K562 (cell line): ENCODE data around the gene CD300LD. TPM values are rescaled to one million over a fixed set of nuclear protein-coding genes. Genes with fewer than 3 reads are reported as not detected.
A peak's percentile ranks its signal among the peaks of the same experiment; 100 is the strongest.

ENCODE experiments used
- ATAC-seq: fragments of 200-7000 bp; cut with Tn5 transposase; 3 replicates; pipeline ENCODE4 v1.9.1; 2020; ENCODE audit warnings: moderate library complexity
- BruUV-seq: library from RNA; stranded (reverse); fragments of 400-500 nt; replicated peaks from 2 replicates; lab custom pipeline; 2021; lab: Mats Ljungman, UMichigan
- CTCF ChIA-PET: fragments of 300-600 bp; formaldehyde crosslinking; extraction: SDS; loops from one replicate; lab custom pipeline; 2021; ENCODE audit warnings: low intra/inter-chr PET ratio; lab: Yijun Ruan, JAX
- POLR2A ChIA-PET: fragments of 300-600, 350-650 bp; sonication (Branson Sonifier 250); formaldehyde crosslinking; extraction: SDS; loops from one replicate; lab custom pipeline; 2021; ENCODE audit warnings: antibody characterized with exemption, inconsistent platforms; lab: Yijun Ruan, JAX
- DNase-seq, 4 experiments: peaks; one replicate each; pipeline versions ENCODE4 v3.0.0 to v3.0.0-alpha.2; 2011 to 2018; ENCODE audit warnings: low spot score in 3 of 4, mixed read lengths in 3 of 4; ENCODE audit errors: extremely low read depth in 1 of 4
- FAIRE-seq: peaks from 2 replicates; lab custom pipeline; 2011; peaks lifted over from hg19 to GRCh38; lab: Jason Lieb, UNC
- H2AFZ ChIP-seq: 2 replicates; pipeline ENCODE4 v1.6.0; 2011; ENCODE audit warnings: low read depth, low read length, control low read depth, inconsistent platforms
- H3K27ac ChIP-seq: fragments of 200-600 bp; 3 replicates; pipeline ENCODE4 v1.8.0; 2011; ENCODE audit warnings: low read depth, mild to moderate bottlenecking, control low read depth, inconsistent platforms, low read length, moderate library complexity, mixed read lengths; ENCODE audit errors: extremely low read depth
- H3K27me3 ChIP-seq, 2 experiments: fragments of 300-600 bp in 1 of 2; 2 replicates in 1 of 2; 3 replicates in 1 of 2; pipeline versions ENCODE4 v1.6.0 to v1.8.0; 2011; ENCODE audit warnings: inconsistent platforms in 2 of 2, low read length in 2 of 2, mild to moderate bottlenecking in 1 of 2, mixed read lengths in 1 of 2, moderate library complexity in 1 of 2; ENCODE audit not compliant: control insufficient read depth in 2 of 2, insufficient read depth in 2 of 2
- H3K36me3 ChIP-seq: fragments of 300-600 bp; 3 replicates; pipeline ENCODE4 v1.8.0; 2011; ENCODE audit warnings: mild to moderate bottlenecking, low read length, inconsistent platforms; ENCODE audit not compliant: control insufficient read depth, insufficient read depth
- H3K4me1 ChIP-seq, 2 experiments: fragments of 200-600 bp in 1 of 2; replicated peaks in 1 of 2; 2 replicates in 1 of 2; 3 replicates in 1 of 2; pipeline versions ENCODE4 v1.5.1 to v1.8.0; 2011; ENCODE audit warnings: inconsistent platforms in 2 of 2, low read length in 2 of 2, mild to moderate bottlenecking in 1 of 2, mixed read lengths in 1 of 2, moderate library complexity in 1 of 2; ENCODE audit not compliant: control insufficient read depth in 2 of 2, insufficient read depth in 2 of 2
- H3K4me2 ChIP-seq: 2 replicates; pipeline ENCODE4 v1.6.1; 2011; ENCODE audit warnings: low read length, control low read depth, inconsistent platforms, mixed read lengths; ENCODE audit not compliant: insufficient read depth
- H3K4me3 ChIP-seq: fragments of 200-600 bp; sonication (generic), shearing (Covaris generic); 2 replicates; pipeline ENCODE4 v1.5.1; 2016; ENCODE audit warnings: control low read depth, inconsistent platforms
- H3K79me2 ChIP-seq: fragments of 200-600 bp; 3 replicates; pipeline ENCODE4 v1.8.0; 2011; ENCODE audit warnings: low read length, inconsistent platforms; ENCODE audit not compliant: control insufficient read depth, insufficient read depth
- H3K9ac ChIP-seq, 2 experiments: 2 replicates each; pipeline versions ENCODE4 v1.6.0 to v1.6.1; 2011; ENCODE audit warnings: low read depth in 2 of 2, low read length in 2 of 2, control low read depth in 1 of 2, inconsistent platforms in 1 of 2, mild to moderate bottlenecking in 1 of 2, mixed read lengths in 1 of 2; ENCODE audit not compliant: insufficient read depth in 1 of 2
- H3K9me1 ChIP-seq: one replicate; pipeline ENCODE4 v1.6.0; 2011; ENCODE audit warnings: inconsistent platforms, mild to moderate bottlenecking, low read length, moderate library complexity; ENCODE audit not compliant: control insufficient read depth, insufficient read depth
- H3K9me3 ChIP-seq: replicated peaks from 2 replicates; pipeline ENCODE4 v1.5.1; 2011; ENCODE audit warnings: low read depth, low read length, inconsistent platforms; ENCODE audit not compliant: control insufficient read depth, insufficient read depth
- H4K20me1 ChIP-seq: replicated peaks from 2 replicates; pipeline ENCODE4 v1.6.1; 2011; ENCODE audit warnings: low read length, inconsistent platforms, mixed read lengths; ENCODE audit not compliant: control insufficient read depth, insufficient read depth
- C11orf30 ChIP-seq: fragments of 450-650 bp; IDR thresholded peaks from 2 replicates; pipeline ENCODE4 v1.6.1; 2016; ENCODE audit warnings: low read depth, mild to moderate bottlenecking
- CREM ChIP-seq: IDR thresholded peaks from 2 replicates; pipeline ENCODE4 v1.6.1; 2014; ENCODE audit warnings: antibody characterized with exemption, low read depth
- CXXC5 ChIP-seq: fragments of 250-450 bp; sonication (Bioruptor Pico); IDR thresholded peaks from 2 replicates; pipeline ENCODE4 v1.8.0; 2022; ENCODE audit warnings: inconsistent platforms, mild to moderate bottlenecking, moderate library complexity
- FOSL1 ChIP-seq: fragments of 200-800 bp; sonication (Bioruptor generic); conservative IDR thresholded peaks from 2 replicates; pipeline ENCODE4 v1.6.1; 2016; ENCODE audit warnings: missing genetic modification characterization, missing compliant biosample characterization
- HDAC8 ChIP-seq: fragments of 450-650 bp; IDR thresholded peaks from 2 replicates; pipeline ENCODE4 v1.6.1; 2016; ENCODE audit warnings: mild to moderate bottlenecking, missing genetic modification characterization, moderate library complexity, missing compliant biosample characterization
- HES1 ChIP-seq: fragments of 450-650 bp; IDR thresholded peaks from 2 replicates; pipeline ENCODE4 v1.6.1; 2016; ENCODE audit warnings: low read depth, mild to moderate bottlenecking, moderate library complexity
- ILK ChIP-seq: fragments of 450-650 bp; IDR thresholded peaks from 2 replicates; pipeline ENCODE4 v1.6.1; 2016; ENCODE audit warnings: missing genetic modification characterization, low read depth, mild to moderate bottlenecking, missing compliant biosample characterization, moderate library complexity, borderline replicate concordance
- JUND ChIP-seq, 2 experiments: IDR thresholded peaks; 2 replicates in 1 of 2; 3 replicates in 1 of 2; pipeline ENCODE4 v1.6.1; 2011; ENCODE audit warnings: borderline replicate concordance in 2 of 2, low read depth in 2 of 2, low read length in 2 of 2, improper control_type of control experiment in 1 of 2, missing biosample characterization in 1 of 2, missing genetic modification characterization in 1 of 2, missing genetic modification reagents in 1 of 2
- MAFG ChIP-seq: fragments of 450-650 bp; conservative IDR thresholded peaks from 2 replicates; pipeline ENCODE4 v1.6.1; 2016; ENCODE audit warnings: missing genetic modification characterization, missing compliant biosample characterization
- STAG1 ChIP-seq: sonication (generic); formaldehyde crosslinking; IDR thresholded peaks from 2 replicates; pipeline ENCODE4 v1.5.0; 2020; ENCODE audit warnings: missing genetic modification reagents, borderline replicate concordance
- TSC22D4 ChIP-seq: fragments of 450-650 bp; IDR thresholded peaks from 2 replicates; pipeline ENCODE4 v1.6.1; 2016; ENCODE audit warnings: missing genetic modification characterization, missing biosample characterization, control low read depth
- ZBTB26 ChIP-seq: fragments of 450-650 bp; formaldehyde crosslinking; IDR thresholded peaks from 2 replicates; pipeline ENCODE4 v1.4.0; 2022; ENCODE audit warnings: missing genetic modification characterization
- ZFX ChIP-seq: sonication (generic); formaldehyde crosslinking; IDR thresholded peaks from 2 replicates; pipeline ENCODE4 v1.8.0; 2022; ENCODE audit warnings: mild to moderate bottlenecking, missing genetic modification reagents, moderate library complexity
- ZNF316 ChIP-seq: fragments of 450-650 bp; IDR thresholded peaks from 2 replicates; pipeline ENCODE4 v1.6.1; 2016
- ZNF384 ChIP-seq: IDR thresholded peaks from 2 replicates; pipeline ENCODE4 v1.6.1; 2012; ENCODE audit warnings: low read depth, low read length, improper control_type of control experiment
- ZNF445 ChIP-seq: fragments of 250-450 bp; sonication (Bioruptor Pico); IDR thresholded peaks from 2 replicates; pipeline ENCODE4 v1.4.0; 2020; ENCODE audit warnings: low read depth, mild to moderate bottlenecking, moderate library complexity
- WGBS: fragments of 100-300 bp; shearing (Covaris generic); methylation state at CpG from one replicate; pipeline ENCODE4 v1.1.6; 2016; ENCODE audit warnings: low coverage, mixed read lengths; ENCODE audit not compliant: insufficient coverage; ENCODE audit errors: missing lambda C conversion rate; 5-methylcytosine and 5-hydroxymethylcytosine counted together
- in situ Hi-C: fragments of 300-500 bp; cut with MboI; formaldehyde crosslinking; loops from 4 replicates; pipeline ENCODE4 v1.15.0; 2018; ENCODE audit warnings: inconsistent platforms, mixed read lengths
- intact Hi-C: fragments of 100-400 bp; cut with micrococcal nuclease; formaldehyde crosslinking; loops from 2 replicates; pipeline ENCODE4 v1.14.2; 2022
- polyA plus RNA-seq, 8 experiments: library from polyadenylated mRNA; depleted of rRNA in 4 of 8; stranded (reverse) in 5 of 8; unstranded in 3 of 8; fragments of >200 nt; fragmentation: Nextera tagmentation in 2 of 8; fragmentation: Illumina TruSeq in 1 of 8; extraction: Ambion mirVana in 2 of 8; extraction: Trizol in 1 of 8; gene quantifications; 2 replicates each; pipeline versions ENCODE4 v1.2.1 to v1.2.3, GENCODE V29; 2011 to 2014; ENCODE audit warnings: inconsistent platforms in 1 of 8, missing spikeins in 1 of 8
- total RNA-seq, 7 experiments: library from RNA; depleted of rRNA in 6 of 7; stranded (reverse); fragments of >200 nt in 6 of 7; fragmentation: Illumina TruSeq in 2 of 7; extraction: Trizol in 2 of 7; gene quantifications; 2 replicates each; pipeline versions ENCODE4 v1.2.1 to v1.2.3, GENCODE V29; 2011 to 2021; ENCODE audit warnings: low replicate concordance in 1 of 7
- TF ChIP-seq, protein P1 (sequence below), 2 experiments: fragments of 450-650 bp in 1 of 2; sonication (generic) in 1 of 2; formaldehyde crosslinking in 1 of 2; IDR thresholded peaks in 1 of 2; conservative IDR thresholded peaks in 1 of 2; 2 replicates each; pipeline versions ENCODE4 v1.6.1 to v1.8.1; 2016 to 2023; ENCODE audit warnings: mild to moderate bottlenecking in 2 of 2, moderate library complexity in 2 of 2, inconsistent platforms in 1 of 2, missing genetic modification reagents in 1 of 2

CD300LD gene
- total and polyA plus RNA-seq, 9 of the 15 experiments (the other 6 are each of a cell fraction or from before 2014, with no cell fraction given), result not detected

DNA sequence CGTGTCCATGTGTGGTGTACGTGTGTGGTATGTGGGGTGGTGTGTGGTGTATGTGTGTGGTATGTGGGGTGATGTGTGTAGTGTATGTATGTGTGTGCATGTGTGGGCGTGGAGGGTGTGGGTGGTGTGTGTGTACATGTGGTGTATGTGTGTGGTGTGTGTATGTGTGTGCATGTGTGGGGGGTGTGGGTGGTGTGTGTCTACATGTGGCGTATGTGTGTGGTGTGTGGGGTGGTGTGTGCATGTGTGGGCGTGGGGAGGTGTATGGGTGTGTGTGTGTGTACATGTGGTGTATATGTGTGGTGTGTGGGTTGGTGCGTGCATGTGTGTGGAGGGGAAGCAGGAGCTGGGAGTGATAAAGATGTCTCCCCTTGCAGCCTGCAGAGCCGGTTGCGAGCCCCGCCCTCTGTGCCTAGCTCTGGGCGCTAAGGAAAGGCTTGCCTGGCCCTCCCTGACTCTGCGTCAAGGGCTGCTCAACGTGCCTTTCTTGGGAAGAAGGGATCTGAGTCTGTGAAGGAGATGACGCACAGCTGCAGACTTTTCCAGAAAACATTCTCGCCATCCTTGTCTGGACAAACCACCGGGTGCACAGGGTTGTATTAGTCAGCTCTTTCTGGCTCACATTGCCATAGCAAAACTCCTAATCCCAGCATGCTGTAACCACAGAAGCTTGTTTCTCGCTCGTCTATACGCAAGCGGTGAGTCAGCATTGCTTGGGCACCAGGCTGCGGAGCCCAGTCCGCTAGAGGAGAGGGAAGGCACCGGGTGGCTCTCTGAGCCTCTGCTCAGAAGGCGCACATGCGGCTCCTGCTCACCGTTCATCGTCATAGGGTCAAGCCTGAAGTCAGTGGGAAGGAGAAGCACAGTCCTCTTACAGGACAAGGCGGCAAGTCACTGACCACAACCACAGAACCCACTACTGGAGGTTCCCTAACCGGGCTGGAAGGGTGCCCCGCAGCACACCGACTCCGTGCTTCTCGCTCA, 22.8 kb downstream of the CD300LD start:
- in situ Hi-C loops, result no loop called here
- peak; percentile 44 for ATAC-seq
- H3K9me1 ChIP-seq, result no peaks in the 10 kb centered on the region
- no peaks in the 10 kb centered on the region for H3K36me3 ChIP-seq
- no peaks in the 10 kb centered on the region for H3K79me2 ChIP-seq
- no TSS peak for BruUV-seq
- H3K27me3 ChIP-seq, result peaks cover 0 to 31% of the 10 kb centered on the region in 2 experiments; a peak in 3 of 5 replicates
- H3K9me3 ChIP-seq, result no peaks in the 10 kb centered on the region
- no peak overlapping the region for H3K27ac ChIP-seq
- no peak overlapping the region for H3K4me3 ChIP-seq
- H3K4me2 ChIP-seq, result no peak overlapping the region
- ChIA-PET CTCF (no interaction called here), POLR2A (interaction anchor here (0.5 to 0.7 kb wide), 3 partner anchors 15 to 106 kb away, joined by 3 read pairs; no protein-coding TSS in a partner anchor)
- peaks cover 4% of the 10 kb centered on the region; the same call in 1 of the 2 replicates for H4K20me1 ChIP-seq
- DNase-seq, result peak in 1 of 4 experiments; percentile 21
- no peaks in the 10 kb centered on the region for H3K4me1 ChIP-seq
- 3% methylated on average over 32 of the region's 32 CpGs for WGBS
- intact Hi-C loops, result no loop called here
- no peak for FAIRE-seq
- no peak overlapping the region for H2AFZ ChIP-seq
- H3K9ac ChIP-seq, result no peak overlapping the region; a peak in 1 of 4 replicates
- TF ChIP-seq CXXC5 (CRISPR knock-in tag), result no peak
- 0 out of 2 replicates have a peak, but pooled peaks have one; percentile 29 for TF ChIP-seq STAG1 (CRISPR knock-in tag)
- peak; percentile 77 for TF ChIP-seq FOSL1 (tag)
- TF ChIP-seq ILK (tag), result no peak
- no peak; the same call in 1 of the 2 replicates for TF ChIP-seq JUND (IDR thresholded peaks at IDR 0.05; ENCODE audit: borderline replicate concordance, low read depth, low read length)
- 0 out of 3 replicates have a peak, but pooled peaks have one; percentile 12 for TF ChIP-seq JUND (tag; IDR thresholded peaks at IDR 0.05; ENCODE audit: borderline replicate concordance, low read depth, low read length)
- no peak for TF ChIP-seq HES1
- 0 out of 2 replicates have a peak, but pooled peaks have one; percentile 53 for TF ChIP-seq ZBTB26 (CRISPR knock-in tag)
- TF ChIP-seq, protein P1, sequence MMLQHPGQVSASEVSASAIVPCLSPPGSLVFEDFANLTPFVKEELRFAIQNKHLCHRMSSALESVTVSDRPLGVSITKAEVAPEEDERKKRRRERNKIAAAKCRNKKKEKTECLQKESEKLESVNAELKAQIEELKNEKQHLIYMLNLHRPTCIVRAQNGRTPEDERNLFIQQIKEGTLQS (IDR thresholded peaks at IDR 0.05), result peak; percentile 38; the same call in 1 of the 2 replicates
- TF ChIP-seq, protein P1 (CRISPR knock-in tag; conservative IDR thresholded peaks at IDR 0.05), result no peak
- no peak for TF ChIP-seq ZNF445 (CRISPR knock-in tag)
- no peak for TF ChIP-seq ZFX (CRISPR knock-in tag)
- no peak for TF ChIP-seq ZNF384
- no peak for TF ChIP-seq HDAC8 (tag)
- 0 out of 2 replicates have a peak, but pooled peaks have one; percentile 16 for TF ChIP-seq CREM
- 0 out of 2 replicates have a peak, but pooled peaks have one; percentile 55 for TF ChIP-seq TSC22D4 (tag)
- TF ChIP-seq MAFG (tag), result peak; percentile 42; the same call in 1 of the 2 replicates
- peak; percentile 63; the same call in 1 of the 2 replicates for TF ChIP-seq C11orf30
- peak; percentile 48; the same call in 1 of the 2 replicates for TF ChIP-seq ZNF316
